ENCODE results near the gene SIRT2.
"Not testable (repeated sequence)": the region's sequence is repeated elsewhere in the genome, so short reads cannot be mapped to it uniquely, and the experiment has no call there.

SIRT2 gene

GRCh38 chr19:38862321-38863059 is 36.9 kb downstream of the SIRT2 start:
- no peak for FAIRE-seq

DNA sequence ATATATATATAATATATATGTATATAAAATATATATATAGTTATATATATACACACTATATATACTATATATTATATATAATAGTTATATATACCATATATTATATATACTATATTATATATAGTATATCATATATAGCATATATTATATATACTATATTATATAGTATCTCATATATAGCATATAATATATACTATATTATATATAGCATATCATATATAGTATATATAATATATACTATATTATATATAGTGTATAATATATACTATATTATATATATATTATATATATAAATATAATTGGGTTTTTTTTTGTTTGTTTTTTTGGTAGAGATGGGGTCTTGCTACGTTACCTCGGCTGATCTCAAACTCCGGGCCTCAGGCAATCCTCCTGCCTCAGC is 38.0 kb downstream of the SIRT2 start:
- FAIRE-seq, result peak; percentile 72

DNA sequence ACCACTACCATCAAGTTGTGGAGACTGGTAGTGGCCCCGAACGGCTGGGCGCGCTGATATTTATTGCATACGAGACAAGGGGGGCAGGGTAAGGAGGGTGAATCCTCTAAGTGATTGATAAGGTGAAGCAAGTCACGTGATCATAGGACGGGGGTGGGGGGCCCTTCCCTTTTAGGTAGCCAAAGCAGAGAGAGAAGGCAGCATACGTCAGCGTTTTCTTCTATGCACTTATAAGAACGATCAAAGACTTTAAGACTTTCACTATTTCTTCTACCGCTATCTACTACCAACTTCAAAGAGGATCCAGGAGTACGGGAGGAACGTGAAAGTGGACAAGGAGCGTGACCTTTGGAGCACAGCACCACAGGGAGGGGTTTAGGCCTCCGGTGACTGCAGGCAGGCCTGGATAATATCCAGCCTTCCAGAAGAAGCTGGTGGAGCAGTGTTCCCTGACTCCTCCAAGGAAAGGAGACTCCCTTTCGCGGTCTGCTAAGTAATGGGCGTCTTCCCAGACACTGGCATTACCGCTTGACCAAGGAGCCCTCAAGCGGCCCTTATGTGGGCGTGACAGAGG is 39.7 kb downstream of the SIRT2 start:
- not testable (repeated sequence) for FAIRE-seq

DNA sequence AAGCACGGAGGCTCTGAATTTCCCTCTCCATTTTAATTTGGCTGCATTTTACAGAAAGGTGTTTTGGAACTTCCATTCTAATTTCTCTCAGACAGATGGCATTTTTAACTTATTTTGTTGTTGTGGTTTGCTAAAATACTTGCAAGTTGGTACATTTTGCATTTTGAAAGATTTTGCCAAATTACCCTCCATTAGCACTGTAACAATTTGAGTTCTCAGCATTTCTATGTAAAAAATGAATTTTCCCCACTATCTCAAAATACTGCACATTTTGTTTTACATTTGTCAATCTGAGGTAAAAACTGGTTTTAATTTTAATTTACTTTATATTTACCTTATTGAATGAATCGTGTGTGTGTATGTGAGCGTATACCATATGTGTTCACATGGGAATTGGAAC is 42.6 kb downstream of the SIRT2 start:
- no peak for FAIRE-seq

GRCh38 chr19:38855751-38856150 is 43.7 kb downstream of the SIRT2 start:
- not testable (repeated sequence) for FAIRE-seq

DNA sequence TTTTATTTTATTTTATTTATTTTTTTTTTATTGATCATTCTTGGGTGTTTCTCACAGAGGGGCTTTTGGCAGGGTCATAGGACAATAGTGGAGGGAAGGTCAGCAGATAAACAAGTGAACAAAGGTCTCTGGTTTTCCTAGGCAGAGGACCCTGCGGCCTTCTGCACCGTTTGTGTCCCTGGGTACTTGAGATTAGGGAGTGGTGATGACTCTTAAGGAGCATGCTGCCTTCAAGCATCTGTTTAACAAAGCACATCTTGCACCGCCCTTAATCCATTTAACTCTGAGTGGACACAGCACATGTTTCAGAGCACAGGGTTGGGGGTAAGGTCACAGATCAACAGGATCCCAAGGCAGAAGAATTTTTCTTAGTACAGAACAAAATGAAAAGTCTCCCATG is 44.5 kb downstream of the SIRT2 start:
- FAIRE-seq, result not testable (repeated sequence)

DNA sequence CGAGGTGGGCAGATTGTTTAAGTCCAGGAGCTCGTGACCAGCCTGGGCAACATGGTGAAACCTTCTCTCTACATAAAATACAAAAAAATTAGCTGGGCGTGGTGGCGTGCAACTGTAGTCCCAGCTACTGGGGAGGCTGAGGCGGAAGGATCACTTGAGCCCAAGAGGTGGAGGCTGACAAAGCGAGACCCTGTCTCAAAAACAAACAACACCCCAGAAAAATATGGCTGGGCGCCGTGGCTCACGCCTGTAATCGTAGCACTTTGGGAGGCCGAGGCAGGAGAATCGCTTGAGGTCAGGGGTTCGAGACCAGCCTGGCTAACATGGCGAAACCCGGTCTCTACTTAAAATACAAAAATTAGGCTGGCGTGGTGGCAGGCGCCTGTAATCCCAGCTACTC is 46.2 kb downstream of the SIRT2 start:
- no peak for FAIRE-seq

- no peak for FAIRE-seq
These were observed 47.0 kb downstream of the SIRT2 start for GRCh38 chr19:38852231-38853044.

GRCh38 chr19:38851622-38852230 is 47.7 kb downstream of the SIRT2 start:
- no peak for FAIRE-seq

- FAIRE-seq, result no peak
These were observed 48.3 kb downstream of the SIRT2 start for GRCh38 chr19:38850976-38851621.

- FAIRE-seq, result peak; percentile 100
These were observed 48.9 kb downstream of the SIRT2 start for GRCh38 chr19:38850436-38850975.

- no peak for FAIRE-seq
These were observed 49.5 kb downstream of the SIRT2 start, which contains the start of gene HNRNPL for GRCh38 chr19:38849860-38850435. Gene HNRNPL (minus strand): TSS chr19:38849986. CDS start chr19:38849966, 20 bp downstream.

DNA sequence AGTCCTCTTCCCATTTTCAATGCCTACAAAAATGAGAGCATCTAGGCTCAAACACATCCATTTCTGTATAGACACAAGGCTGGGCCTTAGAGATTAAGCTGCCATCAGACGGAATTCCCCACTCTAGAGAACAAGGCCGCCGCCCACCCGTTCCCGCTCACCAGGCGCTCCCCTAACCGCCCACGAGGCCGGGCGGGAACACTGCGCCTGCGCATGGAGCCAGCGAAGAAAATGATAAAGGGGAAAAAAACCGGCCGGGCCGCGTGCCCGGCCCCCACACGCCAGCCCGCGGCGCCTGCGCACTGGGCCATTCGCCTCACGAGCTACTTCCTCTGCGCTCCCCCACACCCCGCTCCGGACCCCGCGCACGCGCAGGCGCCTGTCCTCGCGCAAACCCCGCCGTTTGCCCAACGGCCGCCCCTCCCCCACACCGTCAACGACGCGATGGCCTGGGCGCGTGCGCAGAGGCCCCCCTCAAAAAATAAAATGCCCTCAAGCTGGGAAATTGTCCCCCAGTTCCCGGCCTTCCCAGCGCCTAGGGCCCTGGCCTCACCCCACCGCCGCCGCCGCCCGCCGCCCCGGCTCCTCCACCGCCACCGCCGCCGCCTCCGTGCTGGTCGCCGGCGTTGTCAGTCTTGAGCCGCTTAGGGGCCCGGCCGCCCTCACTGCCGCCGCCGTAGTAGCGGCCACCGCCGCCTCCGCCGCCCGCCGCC is 50.1 kb downstream of the SIRT2 start:
- FAIRE-seq, result no peak

- no peak for FAIRE-seq
These were observed 50.9 kb downstream of the SIRT2 start for GRCh38 chr19:38848299-38849146.

- no peak for FAIRE-seq
These were observed 53.3 kb downstream of the SIRT2 start for GRCh38 chr19:38846097-38846496.

DNA sequence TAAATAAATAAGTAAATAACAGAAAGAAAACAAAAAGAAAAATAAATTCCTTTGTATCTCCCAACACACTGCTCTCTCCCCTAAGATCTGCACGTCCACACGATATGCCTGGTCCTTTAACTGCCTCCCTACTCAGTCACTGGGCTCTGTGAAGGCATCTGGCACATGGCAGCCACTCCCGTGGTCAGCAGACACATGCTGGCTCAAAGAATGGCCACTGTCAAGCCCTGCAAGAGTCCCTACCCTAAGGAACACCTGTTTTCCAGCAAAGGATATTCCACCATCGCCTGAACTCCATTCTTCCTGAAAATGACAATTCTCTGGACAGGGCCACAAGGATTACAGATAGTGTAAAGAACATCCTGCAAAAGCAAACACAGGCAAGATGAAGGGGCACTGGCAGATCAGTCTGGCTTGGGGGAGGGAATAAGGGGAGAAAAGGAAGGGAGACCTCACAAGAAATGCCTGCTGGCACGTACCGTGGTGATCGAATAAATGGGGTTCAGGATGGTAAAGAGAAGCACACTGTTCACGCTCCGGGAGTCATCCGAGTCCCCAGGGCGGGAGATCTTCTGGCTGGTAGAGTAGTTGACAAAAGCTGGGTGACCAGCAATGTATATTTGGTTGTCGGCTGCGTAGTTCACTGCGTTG is 53.9 kb downstream of the SIRT2 start:
- FAIRE-seq, result no peak

DNA sequence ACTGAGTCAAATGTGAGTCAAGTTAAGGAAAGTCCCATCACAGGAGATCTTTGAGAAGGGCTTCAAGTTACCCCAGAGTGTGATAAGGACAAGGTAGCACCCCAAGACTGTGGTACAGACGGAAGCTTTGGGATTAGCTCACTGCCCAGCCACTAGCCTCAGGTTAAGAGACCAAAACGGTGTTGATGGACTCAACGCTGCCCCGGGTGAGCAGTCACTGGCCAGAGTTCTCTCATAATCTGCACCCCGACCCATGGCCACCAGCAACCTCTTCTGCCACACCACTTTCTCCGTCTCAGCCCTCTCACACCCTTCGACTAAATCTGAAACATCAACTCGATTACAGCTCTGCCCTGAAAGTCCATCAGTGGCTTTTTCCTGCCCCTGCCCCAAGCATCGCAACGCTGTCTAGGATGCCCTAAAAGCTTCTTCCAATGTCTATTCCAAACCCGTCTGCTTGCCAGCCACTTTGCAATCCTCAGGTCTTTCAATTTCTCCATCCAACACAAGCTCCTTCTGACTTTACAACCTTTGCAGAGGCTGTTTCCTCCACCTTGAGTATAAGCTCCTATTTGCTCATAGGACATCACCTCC is 55.2 kb downstream of the SIRT2 start:
- FAIRE-seq, result no peak

DNA sequence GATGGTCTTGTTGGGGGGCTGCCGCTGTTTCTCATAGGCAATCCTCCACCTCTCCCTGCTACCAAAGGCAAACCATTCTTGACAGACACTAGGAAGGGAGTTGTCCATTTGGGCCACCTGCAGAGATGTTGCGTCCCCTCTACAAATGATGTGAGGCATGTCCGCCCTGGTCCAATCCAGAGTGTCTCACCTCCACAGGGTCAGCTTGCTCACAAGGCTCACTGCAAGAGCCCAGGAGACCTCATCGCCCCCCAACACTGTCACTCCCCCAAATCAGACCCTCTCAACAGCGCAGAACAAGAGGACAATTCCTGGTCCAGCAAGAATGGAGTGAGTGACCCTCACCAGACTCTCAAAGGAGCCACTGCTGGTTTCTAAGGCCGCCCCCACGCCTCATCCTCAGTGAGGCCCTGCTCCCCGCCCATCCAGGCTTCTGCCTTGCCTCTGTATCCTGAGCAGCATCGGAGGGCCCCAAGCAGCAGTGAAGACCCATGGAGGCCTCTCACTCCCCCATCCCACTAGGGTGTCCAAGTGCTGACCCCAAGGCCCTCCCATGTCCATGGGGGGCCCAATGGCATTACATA is 56.2 kb downstream of the SIRT2 start:
- no peak for FAIRE-seq
